Smooth muscle cell (in vitro differentiated cells): ENCODE results near the gene BEAN1. TPM values are rescaled to one million over a fixed set of nuclear protein-coding genes. Genes with fewer than 3 reads are reported as not detected.

Experiments used
- DNase-seq: peaks from one replicate; lab custom pipeline; 2025; ENCODE audit not compliant: unreplicated experiment; lab: John Stamatoyannopoulos, UW
- H2AFZ ChIP-seq: fragments of 200-600 bp; sonication (generic); 2 replicates; pipeline ENCODE4 v1.6.0; 2016; ENCODE audit warnings: antibody characterized with exemption, low read depth, mild to moderate bottlenecking
- H3F3A ChIP-seq: fragments of 200-600 bp; sonication (generic); 2 replicates; pipeline ENCODE4 v1.6.0; 2017; ENCODE audit warnings: antibody characterized with exemption, low read depth
- H3K27ac ChIP-seq: fragments of 200-600 bp; sonication (generic); 2 replicates; pipeline ENCODE4 v1.5.1; 2016; ENCODE audit warnings: low read depth, mild to moderate bottlenecking
- H3K27me3 ChIP-seq: fragments of 200-600 bp; sonication (generic); 2 replicates; pipeline ENCODE4 v1.6.1; 2016; ENCODE audit warnings: low read depth, mild to moderate bottlenecking
- H3K36me3 ChIP-seq: fragments of 200-600 bp; sonication (generic); 2 replicates; pipeline ENCODE4 v1.5.1; 2016; ENCODE audit warnings: low read depth
- H3K4me1 ChIP-seq: fragments of 200-600 bp; sonication (generic); 2 replicates; pipeline ENCODE4 v1.5.1; 2016; ENCODE audit warnings: low read depth
- H3K4me2 ChIP-seq: fragments of 200-600 bp; sonication (generic); 2 replicates; pipeline ENCODE4 v1.6.0; 2016; ENCODE audit warnings: mild to moderate bottlenecking
- H3K4me3 ChIP-seq: fragments of 200-600 bp; sonication (generic); 2 replicates; pipeline ENCODE4 v1.5.1; 2016; ENCODE audit warnings: mild to moderate bottlenecking
- H3K79me2 ChIP-seq: fragments of 200-600 bp; sonication (generic); 2 replicates; pipeline ENCODE4 v1.6.0; 2016; ENCODE audit warnings: low read depth, mild to moderate bottlenecking
- H3K9ac ChIP-seq: fragments of 200-600 bp; sonication (generic); 2 replicates; pipeline ENCODE4 v1.6.0; 2016; ENCODE audit warnings: low read depth
- H3K9me3 ChIP-seq: fragments of 200-600 bp; sonication (generic); replicated peaks from 2 replicates; pipeline ENCODE4 v1.5.1; 2016; ENCODE audit warnings: low read depth
- H4K20me1 ChIP-seq: fragments of 200-600 bp; sonication (generic); 2 replicates; pipeline ENCODE4 v1.6.0; 2016; ENCODE audit warnings: low read depth
- CTCF ChIP-seq: fragments of 200-600 bp; sonication (generic); IDR thresholded peaks from 2 replicates; pipeline ENCODE4 v1.5.1; 2017; ENCODE audit warnings: borderline replicate concordance, mild to moderate bottlenecking, antibody characterized with exemption; ENCODE audit not compliant: insufficient read depth, poor library complexity, severe bottlenecking
- WGBS: methylation state at CpG from one replicate; pipeline ENCODE4 v1.1.7; 2016; ENCODE audit warnings: low lambda C conversion rate; 5-methylcytosine and 5-hydroxymethylcytosine counted together
- polyA plus RNA-seq: library from polyadenylated mRNA; unstranded; fragments of >200 nt; fragmentation: Nextera tagmentation; extraction: Ambion mirVana; gene quantifications from 2 replicates; pipeline ENCODE4 v1.2.1, GENCODE V29; 2016
- total RNA-seq: library from RNA; depleted of rRNA; stranded (reverse); fragments of >200 nt; gene quantifications from 2 replicates; pipeline ENCODE4 v1.2.3, GENCODE V29; 2014

BEAN1 gene, protein sequence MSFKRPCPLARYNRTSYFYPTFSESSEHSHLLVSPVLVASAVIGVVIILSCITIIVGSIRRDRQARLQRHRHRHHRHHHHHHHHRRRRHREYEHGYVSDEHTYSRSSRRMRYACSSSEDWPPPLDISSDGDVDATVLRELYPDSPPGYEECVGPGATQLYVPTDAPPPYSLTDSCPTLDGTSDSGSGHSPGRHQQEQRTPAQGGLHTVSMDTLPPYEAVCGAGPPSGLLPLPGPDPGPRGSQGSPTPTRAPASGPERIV
- total RNA-seq, result 0.81 and 0.94 TPM in 2 replicates
- 2.2 and 4.9 TPM in 2 replicates for polyA plus RNA-seq

- WGBS, result 3% methylated on average over 27 of the region's 118 CpGs
These were observed at the start of gene BEAN1 for GRCh38 chr16:66427036-66427860. Gene BEAN1, plus strand, starts transcription at chr16:66427295. Its CDS starts 10,382 bp downstream, at chr16:66437677.

GRCh38 chr16:66377324-66377723 lies 49.8 kb upstream of the BEAN1 start:
- H4K20me1 ChIP-seq, result no peaks in the 10 kb centered on the region
- no peak for DNase-seq
- no peak overlapping the region for H3K4me3 ChIP-seq
- no peak for TF ChIP-seq CTCF
- H3K27ac ChIP-seq, result no peak overlapping the region
- H3K9ac ChIP-seq, result no peak overlapping the region
- 97% methylated on average over 3 of the region's 3 CpGs for WGBS
- H3K79me2 ChIP-seq, result no peaks in the 10 kb centered on the region
- H3K27me3 ChIP-seq, result no peaks in the 10 kb centered on the region
- no peaks in the 10 kb centered on the region for H3K9me3 ChIP-seq
- H3K4me1 ChIP-seq, result no peaks in the 10 kb centered on the region
- H3K4me2 ChIP-seq, result no peak overlapping the region
- no peaks in the 10 kb centered on the region for H3K36me3 ChIP-seq
- H3F3A ChIP-seq, result no peaks in the 10 kb centered on the region
- H2AFZ ChIP-seq, result no peak overlapping the region

More at GRCh38 chr16:66427036-66427860, at the start of gene BEAN1:
- peaks cover 6% of the 10 kb centered on the region for H3K4me1 ChIP-seq
- H3K27ac ChIP-seq, result no peak within 1 kb of the TSS
- H2AFZ ChIP-seq, result peak within 1 kb of the TSS; percentile 77
- H3K4me2 ChIP-seq, result peak within 1 kb of the TSS; percentile 91
- peaks cover 35% of the 10 kb centered on the region for H3K27me3 ChIP-seq
- no peak within 1 kb of the TSS for H3K9ac ChIP-seq
- TF ChIP-seq CTCF, result no peak
- H3K9me3 ChIP-seq, result no peaks in the 10 kb centered on the region
- peaks cover 4% of the 10 kb centered on the region for H3F3A ChIP-seq
- no peaks in the 10 kb centered on the region for H3K79me2 ChIP-seq
- H4K20me1 ChIP-seq, result no peaks in the 10 kb centered on the region
- peak within 1 kb of the TSS; percentile 53 for H3K4me3 ChIP-seq
- no peaks in the 10 kb centered on the region for H3K36me3 ChIP-seq
- DNase-seq, result no peak

DNA sequence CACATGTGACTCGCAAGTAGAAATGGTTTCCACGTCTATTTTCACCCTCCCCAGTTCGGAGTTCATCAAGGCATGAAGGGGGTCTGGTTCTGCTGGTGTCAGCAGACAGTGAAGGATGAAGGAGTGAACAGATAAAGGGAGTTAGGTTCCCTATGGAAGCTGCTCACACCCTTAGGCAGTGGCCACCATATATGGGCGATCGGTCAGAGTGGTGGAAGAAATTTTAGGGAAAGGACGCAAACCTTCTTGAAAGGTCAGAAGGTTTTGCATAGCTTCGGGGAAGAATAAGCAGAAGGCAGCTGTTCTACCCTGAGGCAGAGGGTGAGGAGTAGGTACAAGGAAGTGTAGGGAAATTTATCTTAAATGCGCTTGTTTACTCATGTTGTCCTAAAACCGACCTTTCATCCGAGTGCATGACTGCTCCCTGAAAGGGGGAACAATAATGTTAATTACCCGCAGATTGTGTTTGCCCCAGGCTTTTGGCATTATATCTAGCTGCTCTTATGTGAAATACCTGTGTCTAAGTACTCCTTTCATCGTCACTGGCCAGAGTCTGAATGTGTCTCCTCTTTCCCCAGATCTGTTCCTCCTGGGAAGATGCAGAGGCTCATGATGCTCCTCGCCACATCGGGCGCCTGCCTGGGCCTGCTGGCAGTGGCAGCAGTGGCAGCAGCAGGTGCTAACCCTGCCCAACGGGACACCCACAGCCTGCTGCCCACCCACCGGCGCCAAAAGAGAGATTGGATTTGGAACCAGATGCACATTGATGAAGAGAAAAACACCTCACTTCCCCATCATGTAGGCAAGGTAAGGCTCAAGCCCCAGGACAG lies 48.1 kb upstream of the BEAN1 start:
- Histone ChIP-seq H2AFZ (no peak overlapping the region), H3K9me3 (no peaks in the 10 kb centered on the region), H3K4me1 (peaks cover 4% of the 10 kb centered on the region), H3K36me3 (no peaks in the 10 kb centered on the region), H3K4me3 (no peak overlapping the region), H3K27me3 (no peaks in the 10 kb centered on the region), H3K79me2 (no peaks in the 10 kb centered on the region), H4K20me1 (no peaks in the 10 kb centered on the region), H3K27ac (no peak overlapping the region), H3K9ac (no peak overlapping the region), H3K4me2 (no peak overlapping the region), H3F3A (no peaks in the 10 kb centered on the region)
- TF ChIP-seq CTCF, result no peak
- DNase-seq, result no peak
- WGBS, result 70% methylated on average over 18 of the region's 18 CpGs
